ENCODE data around the gene ST6GAL1.

Gene ST6GAL1

GRCh38 chr3:187105700-187106099, 175.4 kb downstream of the ST6GAL1 start:
- no peak for DNase-seq (ENCODE audit: low read depth, low spot score)
- Histone ChIP-seq H3K4me1 (ENCODE audit: control insufficient read depth, insufficient read depth, low read length) (peaks cover 4% of the 10 kb centered on the region; the same call in 1 of the 2 replicates), H3K27ac (ENCODE audit: low read length) (no peak overlapping the region), H3K27me3 (ENCODE audit: control insufficient read depth, insufficient read depth, low read length) (no peaks in the 10 kb centered on the region), H3K4me3 (ENCODE audit: low read length) (no peak overlapping the region), H3K36me3 (ENCODE audit: control insufficient read depth, insufficient read depth, low read length) (no peaks in the 10 kb centered on the region), H3K9me3 (ENCODE audit: control insufficient read depth, insufficient read depth, low read length) (no peaks in the 10 kb centered on the region)
- no CpG with 5 or more reads among the region's 3 CpGs for WGBS (ENCODE audit: insufficient coverage, insufficient read length)

- Histone ChIP-seq H3K27me3 (ENCODE audit: control insufficient read depth, insufficient read depth, low read length) (no peaks in the 10 kb centered on the region), H3K4me1 (ENCODE audit: control insufficient read depth, insufficient read depth, low read length) (peaks cover 3% of the 10 kb centered on the region; the same call in 1 of the 2 replicates), H3K27ac (ENCODE audit: low read length) (no peak overlapping the region), H3K36me3 (ENCODE audit: control insufficient read depth, insufficient read depth, low read length) (no peaks in the 10 kb centered on the region), H3K9me3 (ENCODE audit: control insufficient read depth, insufficient read depth, low read length) (no peaks in the 10 kb centered on the region), H3K4me3 (ENCODE audit: low read length) (no peak overlapping the region)
- no CpG with 5 or more reads among the region's 3 CpGs for WGBS (ENCODE audit: insufficient coverage, insufficient read length)
- DNase-seq (ENCODE audit: low read depth, low spot score): no peak
These were observed 177.7 kb downstream of the ST6GAL1 start for GRCh38 chr3:187107989-187108388.

GRCh38 chr3:187110156-187110555, 179.8 kb downstream of the ST6GAL1 start:
- Histone ChIP-seq H3K4me1 (ENCODE audit: control insufficient read depth, insufficient read depth, low read length) (peaks cover under 1% of the 10 kb centered on the region; the same call in 1 of the 2 replicates), H3K27me3 (ENCODE audit: control insufficient read depth, insufficient read depth, low read length) (no peaks in the 10 kb centered on the region), H3K36me3 (ENCODE audit: control insufficient read depth, insufficient read depth, low read length) (no peaks in the 10 kb centered on the region), H3K27ac (ENCODE audit: low read length) (no peak overlapping the region), H3K4me3 (ENCODE audit: low read length) (no peak overlapping the region), H3K9me3 (ENCODE audit: control insufficient read depth, insufficient read depth, low read length) (no peaks in the 10 kb centered on the region)
- WGBS (ENCODE audit: insufficient coverage, insufficient read length): no CpG with 5 or more reads among the region's 1 CpG
- no peak for DNase-seq (ENCODE audit: low read depth, low spot score)

- no peaks in the 10 kb centered on the region for H3K4me1 ChIP-seq (ENCODE audit: control insufficient read depth, insufficient read depth, low read length)
- no peaks in the 10 kb centered on the region for H3K36me3 ChIP-seq (ENCODE audit: control insufficient read depth, insufficient read depth, low read length)
- H3K27me3 ChIP-seq (ENCODE audit: control insufficient read depth, insufficient read depth, low read length): no peaks in the 10 kb centered on the region
- no peak overlapping the region for H3K27ac ChIP-seq (ENCODE audit: low read length)
- peak; percentile 25 for DNase-seq (ENCODE audit: low read depth, low spot score)
- H3K4me3 ChIP-seq (ENCODE audit: low read length): no peak overlapping the region
- no CpG with 5 or more reads among the region's 2 CpGs for WGBS (ENCODE audit: insufficient coverage, insufficient read length)
- H3K9me3 ChIP-seq (ENCODE audit: control insufficient read depth, insufficient read depth, low read length): no peaks in the 10 kb centered on the region
These were observed 182.8 kb downstream of the ST6GAL1 start for GRCh38 chr3:187112934-187113793.

GRCh38 chr3:187114511-187114910, 184.2 kb downstream of the ST6GAL1 start:
- no peak overlapping the region for H3K4me3 ChIP-seq (ENCODE audit: low read length)
- no peak overlapping the region for H3K27ac ChIP-seq (ENCODE audit: low read length)
- H3K27me3 ChIP-seq (ENCODE audit: control insufficient read depth, insufficient read depth, low read length): no peaks in the 10 kb centered on the region
- no peaks in the 10 kb centered on the region for H3K36me3 ChIP-seq (ENCODE audit: control insufficient read depth, insufficient read depth, low read length)
- no peaks in the 10 kb centered on the region for H3K4me1 ChIP-seq (ENCODE audit: control insufficient read depth, insufficient read depth, low read length)
- DNase-seq (ENCODE audit: low read depth, low spot score): no peak
- WGBS (ENCODE audit: insufficient coverage, insufficient read length): no CpG with 5 or more reads among the region's 2 CpGs
- H3K9me3 ChIP-seq (ENCODE audit: control insufficient read depth, insufficient read depth, low read length): no peaks in the 10 kb centered on the region

- DNase-seq (ENCODE audit: low read depth, low spot score): no peak
- no peak overlapping the region for H3K27ac ChIP-seq (ENCODE audit: low read length)
- H3K36me3 ChIP-seq (ENCODE audit: control insufficient read depth, insufficient read depth, low read length): no peaks in the 10 kb centered on the region; the same call in 1 of the 2 replicates
- H3K27me3 ChIP-seq (ENCODE audit: control insufficient read depth, insufficient read depth, low read length): no peaks in the 10 kb centered on the region
- no CpG with 5 or more reads among the region's 2 CpGs for WGBS (ENCODE audit: insufficient coverage, insufficient read length)
- no peak overlapping the region for H3K4me3 ChIP-seq (ENCODE audit: low read length)
- no peaks in the 10 kb centered on the region for H3K4me1 ChIP-seq (ENCODE audit: control insufficient read depth, insufficient read depth, low read length)
- H3K9me3 ChIP-seq (ENCODE audit: control insufficient read depth, insufficient read depth, low read length): no peaks in the 10 kb centered on the region
These were observed 190.0 kb downstream of the ST6GAL1 start for GRCh38 chr3:187120326-187120725.

GRCh38 chr3:187122261-187122660, 191.9 kb downstream of the ST6GAL1 start:
- Histone ChIP-seq H3K9me3 (ENCODE audit: control insufficient read depth, insufficient read depth, low read length) (no peaks in the 10 kb centered on the region), H3K36me3 (ENCODE audit: control insufficient read depth, insufficient read depth, low read length) (peaks cover 3% of the 10 kb centered on the region; the same call in 1 of the 2 replicates), H3K4me3 (ENCODE audit: low read length) (no peak overlapping the region), H3K27me3 (ENCODE audit: control insufficient read depth, insufficient read depth, low read length) (no peaks in the 10 kb centered on the region), H3K4me1 (ENCODE audit: control insufficient read depth, insufficient read depth, low read length) (no peaks in the 10 kb centered on the region), H3K27ac (ENCODE audit: low read length) (no peak overlapping the region)
- no peak for DNase-seq (ENCODE audit: low read depth, low spot score)
- no CpG with 5 or more reads among the region's 1 CpG for WGBS (ENCODE audit: insufficient coverage, insufficient read length)

GRCh38 chr3:187125319-187126031, 195.1 kb downstream of the ST6GAL1 start:
- Histone ChIP-seq H3K36me3 (ENCODE audit: control insufficient read depth, insufficient read depth, low read length) (peaks cover 3% of the 10 kb centered on the region; the same call in 1 of the 2 replicates), H3K27me3 (ENCODE audit: control insufficient read depth, insufficient read depth, low read length) (no peaks in the 10 kb centered on the region), H3K9me3 (ENCODE audit: control insufficient read depth, insufficient read depth, low read length) (no peaks in the 10 kb centered on the region), H3K4me3 (ENCODE audit: low read length) (no peak overlapping the region), H3K27ac (ENCODE audit: low read length) (no peak overlapping the region), H3K4me1 (ENCODE audit: control insufficient read depth, insufficient read depth, low read length) (no peaks in the 10 kb centered on the region)
- no peak for DNase-seq (ENCODE audit: low read depth, low spot score)
- no CpG with 5 or more reads among the region's 6 CpGs for WGBS (ENCODE audit: insufficient coverage, insufficient read length)
